Prostate gland (tissue), 2 donors: Measurements from ENCODE around the gene CNTN4. TPM values are rescaled to one million over a fixed set of nuclear protein-coding genes. Genes with fewer than 3 reads are reported as not detected.

ENCODE experiments used
- DNase-seq: peaks from one replicate; pipeline ENCODE4 v3.0.0-alpha.2; 2019; ENCODE audit warnings: low spot score
- H3K27ac ChIP-seq, 2 donors: fragments of 200-600 bp; sonication (generic); 2 replicates each; pipeline ENCODE4 v1.5.1; 2017 to 2019
- H3K27me3 ChIP-seq: fragments of 200-600 bp; sonication (generic); replicated peaks from 2 replicates; pipeline ENCODE4 v1.5.1; 2019; ENCODE audit not compliant: insufficient read depth
- H3K36me3 ChIP-seq, 2 donors: fragments of 200-600 bp; sonication (generic); 1 replicate in 1 of 2; 2 replicates in 1 of 2; pipeline versions ENCODE4 v1.5.1 to v1.8.1; 2017 to 2019
- H3K4me1 ChIP-seq: fragments of 200-600 bp; sonication (generic); replicated peaks from 2 replicates; pipeline ENCODE4 v1.5.1; 2019
- H3K4me3 ChIP-seq, 2 donors: fragments of 200-600 bp; sonication (generic); 2 replicates each; pipeline ENCODE4 v1.5.1; 2017 to 2019
- H3K9me3 ChIP-seq: fragments of 200-600 bp; sonication (generic); 2 replicates; pipeline ENCODE4 v1.5.1; 2017
- POLR2A ChIP-seq: fragments of 450-650 bp; IDR thresholded peaks from one replicate; pipeline ENCODE4 v1.6.1; 2016; ENCODE audit warnings: antibody characterized with exemption, mild to moderate bottlenecking
- POLR2AphosphoS5 ChIP-seq: sonication (generic); formaldehyde crosslinking; IDR thresholded peaks from one replicate; pipeline ENCODE4 v1.6.1; 2017; ENCODE audit warnings: antibody characterized with exemption
- WGBS: methylation state at CpG from one replicate; pipeline ENCODE4 v1.1.5; 2018; 5-methylcytosine and 5-hydroxymethylcytosine counted together
- intact Hi-C: fragments of 100-400 bp; cut with DNase I; formaldehyde crosslinking; loops from one replicate; pipeline ENCODE4 v1.14.2; 2022
- total RNA-seq, 2 donors: library from RNA; depleted of rRNA; stranded (reverse); fragments of >200 nt; gene quantifications; one replicate each; pipeline ENCODE4 v1.1.0, GENCODE V29; 2016
- TF ChIP-seq, protein P1 (sequence below), 4 experiments: fragments of 200-600 bp in 2 of 4; fragments of 450-650 bp in 2 of 4; sonication (generic) in 2 of 4; IDR thresholded peaks; 1 replicate in 3 of 4; 2 replicates in 1 of 4; pipeline ENCODE4 v1.5.1; 2016 to 2019; ENCODE audit warnings: antibody characterized with exemption in 4 of 4, mild to moderate bottlenecking in 2 of 4, moderate library complexity in 2 of 4

Gene CNTN4
- total RNA-seq, 2 donors from 2014 or later, result 1.5 to 5.7 TPM

DNA sequence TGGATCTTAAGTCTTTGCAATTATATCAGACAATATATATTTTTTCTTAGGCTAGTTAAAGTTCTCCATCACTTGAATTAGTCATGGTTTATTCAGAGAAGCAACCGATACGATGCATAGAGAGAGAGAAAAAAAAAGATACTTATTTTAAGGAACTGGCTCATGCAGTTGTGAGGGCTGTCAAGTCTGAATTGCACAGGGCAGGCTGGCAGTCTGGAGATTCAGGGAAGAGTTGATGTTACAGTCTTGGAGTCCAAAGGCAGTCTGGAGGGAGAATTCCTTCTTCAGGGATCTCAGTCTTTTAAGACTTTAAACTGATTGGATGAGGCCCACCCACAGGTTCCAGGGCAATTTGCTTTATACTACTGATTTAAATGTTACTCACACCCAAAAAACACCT lies 598.9 kb downstream of the CNTN4 start:
- DNase-seq, result no peak
- Histone ChIP-seq H3K36me3 (no peaks in the 10 kb centered on the region), H3K27me3 (no peaks in the 10 kb centered on the region), H3K4me1 (no peaks in the 10 kb centered on the region), H3K27ac (no peak overlapping the region), H3K9me3 (no peaks in the 10 kb centered on the region), H3K4me3 (no peak overlapping the region)
- TF ChIP-seq, protein P1, sequence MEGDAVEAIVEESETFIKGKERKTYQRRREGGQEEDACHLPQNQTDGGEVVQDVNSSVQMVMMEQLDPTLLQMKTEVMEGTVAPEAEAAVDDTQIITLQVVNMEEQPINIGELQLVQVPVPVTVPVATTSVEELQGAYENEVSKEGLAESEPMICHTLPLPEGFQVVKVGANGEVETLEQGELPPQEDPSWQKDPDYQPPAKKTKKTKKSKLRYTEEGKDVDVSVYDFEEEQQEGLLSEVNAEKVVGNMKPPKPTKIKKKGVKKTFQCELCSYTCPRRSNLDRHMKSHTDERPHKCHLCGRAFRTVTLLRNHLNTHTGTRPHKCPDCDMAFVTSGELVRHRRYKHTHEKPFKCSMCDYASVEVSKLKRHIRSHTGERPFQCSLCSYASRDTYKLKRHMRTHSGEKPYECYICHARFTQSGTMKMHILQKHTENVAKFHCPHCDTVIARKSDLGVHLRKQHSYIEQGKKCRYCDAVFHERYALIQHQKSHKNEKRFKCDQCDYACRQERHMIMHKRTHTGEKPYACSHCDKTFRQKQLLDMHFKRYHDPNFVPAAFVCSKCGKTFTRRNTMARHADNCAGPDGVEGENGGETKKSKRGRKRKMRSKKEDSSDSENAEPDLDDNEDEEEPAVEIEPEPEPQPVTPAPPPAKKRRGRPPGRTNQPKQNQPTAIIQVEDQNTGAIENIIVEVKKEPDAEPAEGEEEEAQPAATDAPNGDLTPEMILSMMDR (IDR thresholded peaks at IDR 0.05), result no peak
- WGBS, result 83% methylated on average over 2 of the region's 2 CpGs
- intact Hi-C loops, result no loop called here

DNA sequence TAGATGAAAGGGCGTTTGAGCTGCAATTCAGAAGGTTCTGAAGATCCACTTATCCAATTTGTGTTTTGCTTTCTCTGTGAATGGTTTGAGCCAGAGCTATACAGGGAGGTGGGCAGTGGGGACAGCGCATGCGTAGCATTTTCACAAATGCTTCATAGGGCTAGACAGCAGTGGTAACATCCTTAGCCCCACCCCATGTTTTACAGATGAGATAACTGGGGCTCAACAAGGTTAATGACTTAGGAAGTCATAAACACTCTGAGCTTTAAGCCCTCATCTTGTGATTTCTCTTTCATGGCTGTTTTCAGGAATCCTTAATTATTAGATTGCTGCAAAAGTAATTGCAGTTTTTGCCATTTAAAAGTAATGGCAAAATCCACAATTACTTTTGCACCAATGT lies 602.8 kb downstream of the CNTN4 start:
- no peaks in the 10 kb centered on the region for H3K9me3 ChIP-seq
- H3K4me3 ChIP-seq, result no peak overlapping the region
- H3K27ac ChIP-seq, result no peak overlapping the region
- no peaks in the 10 kb centered on the region for H3K27me3 ChIP-seq
- no peak for DNase-seq
- no peaks in the 10 kb centered on the region for H3K36me3 ChIP-seq
- H3K4me1 ChIP-seq, result no peaks in the 10 kb centered on the region
- 81% methylated on average over 3 of the region's 3 CpGs for WGBS
- intact Hi-C loops, result no loop called here
- TF ChIP-seq POLR2AphosphoS5 (no peak), POLR2A (no peak)
- TF ChIP-seq, protein P1 (IDR thresholded peaks at IDR 0.05), result no peak

DNA sequence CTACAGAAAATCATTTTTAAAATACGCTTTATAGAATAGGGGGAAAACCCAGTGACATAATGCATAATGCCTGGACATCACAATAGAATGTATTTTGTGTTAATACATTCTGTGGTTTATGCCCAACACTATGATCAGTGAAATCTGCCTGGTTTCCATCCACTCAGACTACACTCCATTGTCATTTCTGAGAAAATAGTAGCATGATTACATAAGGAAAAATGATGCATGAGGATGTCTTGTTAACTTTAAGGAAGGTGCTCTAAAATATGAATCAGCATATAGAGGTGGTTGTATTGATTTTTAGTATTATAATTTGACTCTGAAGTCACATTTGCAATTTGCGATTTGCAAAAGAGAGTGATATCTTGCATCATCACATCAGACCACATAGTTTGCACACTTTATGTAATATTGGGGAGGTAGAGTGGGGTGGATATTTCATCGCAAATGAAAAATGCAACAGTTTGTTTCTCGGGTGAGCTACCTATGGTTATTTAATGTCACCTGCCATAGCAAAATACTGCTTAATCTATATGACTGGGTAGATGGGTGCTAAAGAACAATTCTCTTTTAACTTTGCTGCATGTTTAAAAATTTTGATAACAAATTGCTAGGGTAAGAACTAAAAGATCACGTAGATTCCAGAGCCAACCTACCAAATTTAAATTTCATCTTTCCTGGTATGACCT lies 607.6 kb downstream of the CNTN4 start:
- 89% methylated on average over 5 of the region's 5 CpGs for WGBS
- intact Hi-C loops, result no loop called here
- DNase-seq, result no peak
- H3K9me3 ChIP-seq, result no peaks in the 10 kb centered on the region
- H3K4me3 ChIP-seq, result no peak overlapping the region
- H3K36me3 ChIP-seq, result no peaks in the 10 kb centered on the region
- H3K27me3 ChIP-seq, result no peaks in the 10 kb centered on the region
- TF ChIP-seq POLR2AphosphoS5 (no peak), POLR2A (no peak)
- TF ChIP-seq, protein P1 (IDR thresholded peaks at IDR 0.05), result no peak
- no peak overlapping the region for H3K27ac ChIP-seq
- H3K4me1 ChIP-seq, result no peaks in the 10 kb centered on the region

DNA sequence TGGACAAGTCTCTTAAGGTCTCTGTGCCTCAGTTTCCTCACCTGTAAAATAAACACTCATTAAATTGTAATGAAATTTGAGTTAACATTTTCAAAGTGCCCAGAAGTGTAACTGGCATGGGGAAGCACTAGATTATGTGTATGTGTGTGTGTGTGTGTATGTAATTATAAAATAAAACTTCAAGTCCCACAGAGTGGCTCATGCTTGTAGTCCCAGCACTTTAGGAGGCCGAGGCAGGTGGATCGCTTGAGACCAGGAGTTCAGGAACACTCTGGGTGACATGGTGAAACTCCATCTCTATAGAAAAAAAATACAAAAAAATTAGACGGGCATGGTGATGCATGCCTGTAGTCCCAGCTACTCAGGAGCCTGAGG lies 608.2 kb downstream of the CNTN4 start:
- no peak for TF ChIP-seq POLR2A
- TF ChIP-seq, protein P1 (IDR thresholded peaks at IDR 0.05), result no peak
- no peak for TF ChIP-seq POLR2AphosphoS5
- no peaks in the 10 kb centered on the region for H3K36me3 ChIP-seq
- no peak overlapping the region for H3K27ac ChIP-seq
- no peaks in the 10 kb centered on the region for H3K9me3 ChIP-seq
- DNase-seq, result no peak
- 91% methylated on average over 3 of the region's 3 CpGs for WGBS
- H3K27me3 ChIP-seq, result no peaks in the 10 kb centered on the region
- no peak overlapping the region for H3K4me3 ChIP-seq
- intact Hi-C loops, result no loop called here
- no peaks in the 10 kb centered on the region for H3K4me1 ChIP-seq

DNA sequence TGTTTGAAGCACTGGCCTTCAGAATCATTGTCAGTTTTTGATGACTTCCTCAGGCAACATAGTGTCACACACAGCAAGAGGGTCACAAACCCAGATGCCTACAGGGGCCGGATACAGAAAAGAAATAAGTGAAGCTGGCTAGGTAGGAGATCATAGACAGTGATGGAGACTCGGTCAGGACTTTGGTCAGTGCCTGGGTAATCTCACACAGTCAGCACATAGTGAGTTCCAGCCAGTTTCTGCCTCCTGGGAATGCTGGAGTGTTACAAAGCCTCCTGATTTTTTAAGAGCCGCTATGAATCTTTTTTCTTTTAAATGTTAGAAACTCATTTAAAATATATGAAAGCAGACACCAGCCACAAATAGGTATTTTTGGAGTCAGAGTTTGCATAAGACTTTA lies 612.4 kb downstream of the CNTN4 start:
- Histone ChIP-seq H3K4me1 (no peaks in the 10 kb centered on the region), H3K4me3 (no peak overlapping the region), H3K9me3 (no peaks in the 10 kb centered on the region), H3K27ac (no peak overlapping the region), H3K27me3 (no peaks in the 10 kb centered on the region), H3K36me3 (no peaks in the 10 kb centered on the region)
- DNase-seq, result no peak
- TF ChIP-seq POLR2AphosphoS5, result no peak
- TF ChIP-seq, protein P1 (IDR thresholded peaks at IDR 0.05), result no peak
- no peak for TF ChIP-seq POLR2A
- intact Hi-C loops, result no loop called here
- WGBS, result 78% methylated on average over 3 of the region's 3 CpGs
